G401 (cell line): ENCODE results near the gene AGO1. TPM values are rescaled to one million over a fixed set of nuclear protein-coding genes. Genes with fewer than 3 reads are reported as not detected.
"Not testable (repeated sequence)": the region's sequence is repeated elsewhere in the genome, so short reads cannot be mapped to it uniquely, and the experiment has no call there.

Experiments
- DNase-seq: peaks from one replicate; pipeline ENCODE4 v3.0.0-alpha.2; 2015; ENCODE audit warnings: low spot score
- in situ Hi-C: cut with HindIII; loops from 2 replicates; pipeline ENCODE4 v1.10.0; 2016; ENCODE audit warnings: low sequenced_read_pairs, mixed read lengths
- total RNA-seq: library from RNA; depleted of rRNA; stranded (reverse); fragments of >200 nt; shearing (Covaris generic); gene quantifications from 2 replicates; pipeline ENCODE4 v1.2.3, GENCODE V29; 2014; rRNA removed

AGO1 gene
- total RNA-seq, 1 experiment from 2014 or later, result 11.2 TPM

- DNase-seq, result no peak
- in situ Hi-C loops, result no loop called here
Measured at GRCh38 chr1:35945327-35945726, 62.3 kb downstream of the AGO1 start.

- no peak for DNase-seq
- in situ Hi-C loops, result no loop called here
Measured at GRCh38 chr1:35947547-35947946, 64.5 kb downstream of the AGO1 start.

GRCh38 chr1:35958558-35958957, 75.5 kb downstream of the AGO1 start:
- in situ Hi-C loops, result no loop called here

GRCh38 chr1:35959304-35959703, 76.3 kb downstream of the AGO1 start:
- DNase-seq, result no peak
- in situ Hi-C loops, result no loop called here

More at GRCh38 chr1:35958558-35958957, 75.5 kb downstream of the AGO1 start:
- no peak for DNase-seq

DNA sequence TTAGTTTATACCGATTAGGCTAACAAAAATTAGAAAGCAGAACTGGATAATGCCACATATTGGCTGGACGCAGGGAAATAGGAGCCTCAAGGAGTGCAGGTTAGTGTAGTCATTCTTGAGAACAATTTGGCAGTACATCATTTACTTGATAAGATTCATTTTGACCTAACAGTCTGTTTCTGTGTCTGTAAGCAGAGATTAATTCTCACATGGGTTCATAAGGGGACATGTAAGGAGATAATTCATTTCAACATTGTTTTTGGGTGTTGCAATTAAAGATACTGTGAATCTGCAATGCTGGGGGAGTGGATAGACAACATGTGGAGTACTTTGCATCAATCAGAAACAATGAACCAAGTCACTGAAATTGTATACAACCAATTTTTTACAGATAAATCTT, 79.9 kb downstream of the AGO1 start:
- in situ Hi-C loops, result no loop called here
- DNase-seq, result no peak

- in situ Hi-C loops, DNase-seq: not testable (repeated sequence)
Measured at GRCh38 chr1:35964277-35964676, 81.3 kb downstream of the AGO1 start.

DNA sequence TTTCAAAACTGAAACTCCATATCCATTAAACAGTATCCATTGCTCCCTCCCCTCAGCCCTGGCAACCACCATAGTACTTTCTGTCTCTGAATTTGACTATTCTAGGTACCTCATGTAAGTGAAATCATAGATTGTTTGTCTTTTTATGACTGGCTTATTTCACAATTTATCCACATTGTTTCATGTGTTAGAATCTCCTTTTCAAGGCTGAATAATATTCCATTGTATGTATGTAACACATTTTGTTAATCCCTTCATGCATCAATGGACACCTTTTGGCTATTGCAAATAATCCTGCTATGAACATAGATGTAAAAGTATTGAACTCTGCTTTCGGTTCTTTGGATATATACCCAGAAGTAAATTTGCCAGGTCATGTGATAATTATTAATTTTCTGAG, 85.4 kb downstream of the AGO1 start:
- in situ Hi-C loops, result no loop called here
- no peak for DNase-seq

GRCh38 chr1:35971601-35972000, 88.6 kb downstream of the AGO1 start:
- in situ Hi-C loops, result no loop called here
- no peak for DNase-seq

GRCh38 chr1:35972631-35973030, 89.6 kb downstream of the AGO1 start:
- DNase-seq, result not testable (repeated sequence)

DNA sequence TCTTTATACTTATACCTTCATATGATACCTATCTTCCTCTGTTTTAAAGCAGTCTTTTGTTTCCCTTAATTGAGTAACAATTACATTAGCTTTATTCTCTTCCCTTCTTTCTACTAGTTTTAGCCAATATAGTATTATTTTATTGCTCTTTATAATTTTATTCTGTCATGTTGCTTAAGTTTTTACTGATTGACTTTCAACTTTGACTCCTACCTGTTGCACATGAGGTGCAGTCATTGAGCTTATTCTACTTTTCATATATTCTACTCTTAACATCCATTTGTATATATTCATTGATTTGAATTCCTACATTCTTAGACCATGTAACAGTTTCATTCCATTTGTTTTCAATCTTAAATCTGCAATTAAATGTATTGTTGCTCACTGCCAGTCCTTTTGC, 97.1 kb downstream of the AGO1 start:
- in situ Hi-C loops, result no loop called here
- no peak for DNase-seq

More at GRCh38 chr1:35972631-35973030, 89.6 kb downstream of the AGO1 start:
- in situ Hi-C loops, result not testable (repeated sequence)

Other genes with a start within 250 kb of the AGO1 start
- 99.8 and 124 TPM in 2 replicates for gene PSMB2, start 241.7 kb upstream of the AGO1 start, total RNA-seq
- gene C1orf216, start 164.3 kb upstream of the AGO1 start, total RNA-seq, result 18.0 and 18.4 TPM in 2 replicates
- 14.3 and 25.1 TPM in 2 replicates for gene CLSPN, start 113.2 kb upstream of the AGO1 start, total RNA-seq
- gene AGO4, start 75.2 kb upstream of the AGO1 start, total RNA-seq, result 3.8 and 7.0 TPM in 2 replicates
- gene AGO3, start 47.9 kb downstream of the AGO1 start, total RNA-seq, result 10.5 and 36.9 TPM in 2 replicates
- gene TEKT2, start 200.9 kb downstream of the AGO1 start, total RNA-seq, result 0.12 TPM in 1 of 2 replicates, not detected in the other
- gene ADPRS, start 205.7 kb downstream of the AGO1 start, total RNA-seq, result 58.2 and 58.5 TPM in 2 replicates
- gene COL8A2, start 242.0 kb downstream of the AGO1 start, total RNA-seq, result 0.47 TPM in 1 of 2 replicates, not detected in the other